ENCODE results near the gene PRLR. TPM values are rescaled to one million over a fixed set of nuclear protein-coding genes. Genes with fewer than 3 reads are reported as not detected.

PRLR gene
- total and polyA plus RNA-seq, 9 of the 15 experiments (the other 6 are each of a cell fraction or from before 2014, with no cell fraction given) = 0.02 TPM; not detected in 8

- no peak for ATAC-seq
- no peaks in the 10 kb centered on the region for H3K9me3 ChIP-seq (replicated peaks; ENCODE audit: control insufficient read depth, insufficient read depth, low read depth, low read length)
- H3K9ac ChIP-seq (ENCODE audit: insufficient read depth in 1 of 2, low read depth in 2 of 2, low read length in 2 of 2) = no peak overlapping the region
- no peaks in the 10 kb centered on the region for H3K4me1 ChIP-seq (replicated peaks in 1 of 2; ENCODE audit: control insufficient read depth in 2 of 2, insufficient read depth in 2 of 2, low read length in 2 of 2)
- no peak overlapping the region for H2AFZ ChIP-seq (ENCODE audit: low read depth, low read length)
- FAIRE-seq = no peak
- H3K79me2 ChIP-seq (ENCODE audit: control insufficient read depth, insufficient read depth, low read length) = no peaks in the 10 kb centered on the region
- intact Hi-C loops (cut with micrococcal nuclease) (no loop called here), in situ Hi-C loops (cut with MboI) (loop anchor here (25.0 kb wide), 1 partner anchor 705 kb away; no protein-coding TSS in a partner anchor)
- no peak overlapping the region for H3K4me2 ChIP-seq (ENCODE audit: insufficient read depth, low read length)
- BruUV-seq (replicated peaks) = no TSS peak
- POLR2A ChIA-PET = no interaction called here
- H3K27me3 ChIP-seq (ENCODE audit: control insufficient read depth in 2 of 2, insufficient read depth in 2 of 2, low read length in 2 of 2) = peaks cover 3 to 6% of the 10 kb centered on the region in 2 experiments; a peak in 3 of 5 replicates
- H3K9me1 ChIP-seq (ENCODE audit: control insufficient read depth, insufficient read depth, low read length) = no peaks in the 10 kb centered on the region
- no peaks in the 10 kb centered on the region for H3K36me3 ChIP-seq (ENCODE audit: control insufficient read depth, insufficient read depth, low read length)
- DNase-seq (ENCODE audit: extremely low read depth in 1 of 4, low spot score in 3 of 4) = no peak
- no peak overlapping the region for H3K4me3 ChIP-seq
- H3K27ac ChIP-seq (ENCODE audit: extremely low read depth, low read depth, low read length) = no peak overlapping the region
- H4K20me1 ChIP-seq (replicated peaks; ENCODE audit: control insufficient read depth, insufficient read depth, low read length) = no peaks in the 10 kb centered on the region; the same call in 1 of the 2 replicates
- TF ChIP-seq XRCC5 (IDR thresholded peaks at IDR 0.05; ENCODE audit: low read depth, low read length) (no peak), FOXJ3 (CRISPR knock-in tag; IDR thresholded peaks at IDR 0.05) (no peak), CTBP1 (IDR thresholded peaks at IDR 0.05; ENCODE audit: borderline replicate concordance) (no peak), THAP7 (CRISPR knock-in tag; IDR thresholded peaks at IDR 0.05) (no peak), MCM2 (IDR thresholded peaks at IDR 0.05; ENCODE audit: low read depth) (no peak), EWSR1 (IDR thresholded peaks at IDR 0.05; ENCODE audit: borderline replicate concordance, low read depth, partially characterized antibody) (no peak), NBN (IDR thresholded peaks at IDR 0.05; ENCODE audit: low read depth) (no peak), POLR2AphosphoS2 (IDR thresholded peaks at IDR 0.05; ENCODE audit: low read length) (no peak), UBTF (IDR thresholded peaks at IDR 0.05; ENCODE audit: borderline replicate concordance in 1 of 2, low read depth in 2 of 2, low read length in 2 of 2) (no peak), ARID1B (IDR thresholded peaks at IDR 0.05) (no peak), BMI1 (IDR thresholded peaks at IDR 0.05; ENCODE audit: low read length) (no peak), YBX1 (IDR thresholded peaks at IDR 0.05) (no peak), CTCFL (IDR thresholded peaks at IDR 0.05; ENCODE audit: borderline replicate concordance, insufficient read depth, low read depth, low read length, poor library complexity, severe bottlenecking) (no peak), ARID3A (IDR thresholded peaks at IDR 0.05; ENCODE audit: borderline replicate concordance, low read depth, low read length) (no peak), CEBPG (CRISPR knock-in tag; IDR thresholded peaks at IDR 0.05) (no peak), CEBPG (tag; conservative IDR thresholded peaks at IDR 0.05 in 1 of 2, IDR thresholded peaks at IDR 0.05 in 1 of 2) (no peak), BCOR (IDR thresholded peaks at IDR 0.05) (no peak)
- CTCF ChIA-PET (ENCODE audit: low intra/inter-chr PET ratio) = no interaction called here
- 0% methylated on average over 1 of the region's 1 CpG for WGBS (ENCODE audit: insufficient coverage, low coverage, missing lambda C conversion rate)
Measured at GRCh38 chr5:35192506-35192905, 37.8 kb downstream of the PRLR start.

Measured in K562 (cell line).